GM12878 (cell line): ENCODE data around the gene TTLL3.

Experiments used
- BCL11A ChIP-seq: IDR thresholded peaks from 2 replicates; pipeline ENCODE4 v1.6.1; 2011; ENCODE audit warnings: low read depth, low read length
- CREB1 ChIP-seq: IDR thresholded peaks from 2 replicates; pipeline ENCODE4 v1.6.1; 2012; ENCODE audit warnings: low read depth, mild to moderate bottlenecking, inconsistent platforms
- EZH2 ChIP-seq: IDR thresholded peaks from 2 replicates; pipeline ENCODE4 v1.6.1; 2012; ENCODE audit warnings: low read depth, mild to moderate bottlenecking, control low read depth, inconsistent platforms, low read length, borderline replicate concordance; ENCODE audit not compliant: control insufficient read depth
- JUNB ChIP-seq: IDR thresholded peaks from 2 replicates; pipeline ENCODE4 v1.6.1; 2016; ENCODE audit warnings: antibody characterized with exemption, mild to moderate bottlenecking
- NFXL1 ChIP-seq: fragments of 450-650 bp; IDR thresholded peaks from 2 replicates; pipeline ENCODE4 v1.6.1; 2017; ENCODE audit warnings: antibody characterized with exemption, mild to moderate bottlenecking, borderline replicate concordance
- POLR2A ChIP-seq: IDR thresholded peaks from 2 replicates; pipeline ENCODE4 v1.6.1; 2011; ENCODE audit warnings: low read depth, mild to moderate bottlenecking, low read length
- STAT1 ChIP-seq: fragments of 450-650 bp; conservative IDR thresholded peaks from 2 replicates; pipeline ENCODE4 v1.6.1; 2014; ENCODE audit warnings: antibody characterized with exemption, mild to moderate bottlenecking
- TCF7 ChIP-seq: IDR thresholded peaks from 2 replicates; pipeline ENCODE4 v1.6.1; 2014; ENCODE audit warnings: antibody characterized with exemption, borderline replicate concordance
- TF ChIP-seq, protein P1 (sequence below): fragments of 450-650 bp; conservative IDR thresholded peaks from 2 replicates; pipeline ENCODE4 v1.6.1; 2017; ENCODE audit warnings: mild to moderate bottlenecking, moderate library complexity
- TF ChIP-seq, protein P2 (sequence below), 3 experiments: IDR thresholded peaks in 2 of 3; conservative IDR thresholded peaks in 1 of 3; 2 replicates each; pipeline ENCODE4 v1.5.1; 2011; ENCODE audit warnings: low read depth in 3 of 3, low read length in 3 of 3, mild to moderate bottlenecking in 3 of 3, control low read depth in 2 of 3, moderate library complexity in 2 of 3, inconsistent platforms in 1 of 3, mixed read lengths in 1 of 3; ENCODE audit not compliant: control insufficient read depth in 2 of 3, insufficient read depth in 1 of 3; ENCODE audit errors: extremely low read depth in 1 of 3
- TF ChIP-seq, protein P3 (sequence below): fragments of 450-650 bp; formaldehyde crosslinking; IDR thresholded peaks from 2 replicates; pipeline ENCODE4 v1.4.0; 2022; ENCODE audit warnings: mild to moderate bottlenecking, moderate library complexity

DNA sequence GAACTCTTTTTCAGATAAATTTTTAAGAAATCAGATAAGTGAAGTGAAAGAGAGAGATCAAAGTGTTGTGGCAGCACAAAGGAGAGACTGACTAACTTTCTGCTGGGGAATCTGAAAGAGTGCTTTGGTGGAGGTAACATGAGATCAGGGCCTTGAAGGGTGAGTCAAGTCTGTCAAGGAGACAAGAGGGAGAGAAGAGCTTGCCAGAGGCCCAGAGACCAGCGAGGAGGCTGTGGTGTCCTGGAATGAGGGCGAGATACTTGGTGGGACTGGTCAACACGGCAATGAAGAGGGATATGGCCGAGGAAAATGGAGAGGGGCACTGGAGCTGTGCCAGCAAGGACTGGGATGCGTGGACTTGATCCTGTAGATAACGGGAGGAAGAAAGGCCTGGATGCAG is 22.3 kb upstream of the TTLL3 start:
- no peak for TF ChIP-seq CREB1
- TF ChIP-seq JUNB, result no peak
- TF ChIP-seq, protein P1, sequence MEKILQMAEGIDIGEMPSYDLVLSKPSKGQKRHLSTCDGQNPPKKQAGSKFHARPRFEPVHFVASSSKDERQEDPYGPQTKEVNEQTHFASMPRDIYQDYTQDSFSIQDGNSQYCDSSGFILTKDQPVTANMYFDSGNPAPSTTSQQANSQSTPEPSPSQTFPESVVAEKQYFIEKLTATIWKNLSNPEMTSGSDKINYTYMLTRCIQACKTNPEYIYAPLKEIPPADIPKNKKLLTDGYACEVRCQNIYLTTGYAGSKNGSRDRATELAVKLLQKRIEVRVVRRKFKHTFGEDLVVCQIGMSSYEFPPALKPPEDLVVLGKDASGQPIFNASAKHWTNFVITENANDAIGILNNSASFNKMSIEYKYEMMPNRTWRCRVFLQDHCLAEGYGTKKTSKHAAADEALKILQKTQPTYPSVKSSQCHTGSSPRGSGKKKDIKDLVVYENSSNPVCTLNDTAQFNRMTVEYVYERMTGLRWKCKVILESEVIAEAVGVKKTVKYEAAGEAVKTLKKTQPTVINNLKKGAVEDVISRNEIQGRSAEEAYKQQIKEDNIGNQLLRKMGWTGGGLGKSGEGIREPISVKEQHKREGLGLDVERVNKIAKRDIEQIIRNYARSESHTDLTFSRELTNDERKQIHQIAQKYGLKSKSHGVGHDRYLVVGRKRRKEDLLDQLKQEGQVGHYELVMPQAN, result no peak
- no peak for TF ChIP-seq STAT1
- TF ChIP-seq, protein P2, sequence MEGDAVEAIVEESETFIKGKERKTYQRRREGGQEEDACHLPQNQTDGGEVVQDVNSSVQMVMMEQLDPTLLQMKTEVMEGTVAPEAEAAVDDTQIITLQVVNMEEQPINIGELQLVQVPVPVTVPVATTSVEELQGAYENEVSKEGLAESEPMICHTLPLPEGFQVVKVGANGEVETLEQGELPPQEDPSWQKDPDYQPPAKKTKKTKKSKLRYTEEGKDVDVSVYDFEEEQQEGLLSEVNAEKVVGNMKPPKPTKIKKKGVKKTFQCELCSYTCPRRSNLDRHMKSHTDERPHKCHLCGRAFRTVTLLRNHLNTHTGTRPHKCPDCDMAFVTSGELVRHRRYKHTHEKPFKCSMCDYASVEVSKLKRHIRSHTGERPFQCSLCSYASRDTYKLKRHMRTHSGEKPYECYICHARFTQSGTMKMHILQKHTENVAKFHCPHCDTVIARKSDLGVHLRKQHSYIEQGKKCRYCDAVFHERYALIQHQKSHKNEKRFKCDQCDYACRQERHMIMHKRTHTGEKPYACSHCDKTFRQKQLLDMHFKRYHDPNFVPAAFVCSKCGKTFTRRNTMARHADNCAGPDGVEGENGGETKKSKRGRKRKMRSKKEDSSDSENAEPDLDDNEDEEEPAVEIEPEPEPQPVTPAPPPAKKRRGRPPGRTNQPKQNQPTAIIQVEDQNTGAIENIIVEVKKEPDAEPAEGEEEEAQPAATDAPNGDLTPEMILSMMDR (IDR thresholded peaks at IDR 0.05 in 2 of 3, conservative IDR thresholded peaks at IDR 0.05 in 1 of 3; ENCODE audit: control insufficient read depth in 2 of 3, extremely low read depth in 1 of 3, insufficient read depth in 1 of 3, low read depth in 3 of 3, low read length in 3 of 3), result no peak
- no peak for TF ChIP-seq TCF7
- no peak for TF ChIP-seq NFXL1
- no peak for TF ChIP-seq EZH2
- no peak for TF ChIP-seq BCL11A
- TF ChIP-seq, protein P3, sequence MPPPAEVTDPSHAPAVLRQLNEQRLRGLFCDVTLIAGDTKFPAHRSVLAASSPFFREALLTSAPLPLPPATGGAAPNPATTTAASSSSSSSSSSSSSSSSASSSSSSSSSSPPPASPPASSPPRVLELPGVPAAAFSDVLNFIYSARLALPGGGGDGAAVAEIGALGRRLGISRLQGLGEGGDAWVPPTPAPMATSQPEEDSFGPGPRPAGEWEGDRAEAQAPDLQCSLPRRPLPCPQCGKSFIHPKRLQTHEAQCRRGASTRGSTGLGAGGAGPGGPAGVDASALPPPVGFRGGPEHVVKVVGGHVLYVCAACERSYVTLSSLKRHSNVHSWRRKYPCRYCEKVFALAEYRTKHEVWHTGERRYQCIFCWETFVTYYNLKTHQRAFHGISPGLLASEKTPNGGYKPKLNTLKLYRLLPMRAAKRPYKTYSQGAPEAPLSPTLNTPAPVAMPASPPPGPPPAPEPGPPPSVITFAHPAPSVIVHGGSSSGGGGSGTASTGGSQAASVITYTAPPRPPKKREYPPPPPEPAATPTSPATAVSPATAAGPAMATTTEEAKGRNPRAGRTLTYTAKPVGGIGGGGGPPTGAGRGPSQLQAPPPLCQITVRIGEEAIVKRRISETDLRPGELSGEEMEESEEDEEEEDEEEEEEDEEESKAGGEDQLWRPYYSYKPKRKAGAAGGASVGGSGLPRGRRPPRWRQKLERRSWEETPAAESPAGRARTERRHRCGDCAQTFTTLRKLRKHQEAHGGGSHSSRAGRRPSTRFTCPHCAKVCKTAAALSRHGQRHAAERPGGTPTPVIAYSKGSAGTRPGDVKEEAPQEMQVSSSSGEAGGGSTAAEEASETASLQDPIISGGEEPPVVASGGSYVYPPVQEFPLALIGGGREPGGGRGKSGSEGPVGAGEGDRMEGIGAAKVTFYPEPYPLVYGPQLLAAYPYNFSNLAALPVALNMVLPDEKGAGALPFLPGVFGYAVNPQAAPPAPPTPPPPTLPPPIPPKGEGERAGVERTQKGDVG, result no peak
- no peak for TF ChIP-seq POLR2A
